Stimulated activated naive CD8-positive, alpha-beta T cell treated with anti-CD3 and anti-CD28 coated beads, Interleukin-15, Interleukin-2, amounts not matched to agents 100 ng/mL and 50 ng/mL, for 24 hours (primary cell): Measurements from ENCODE around the gene SPDYE11.
"Not testable (repeated sequence)": the region's sequence is repeated elsewhere in the genome, so short reads cannot be mapped to it uniquely, and the experiment has no call there.

Experiments used
- H3K27ac Mint-ChIP-seq: one replicate; pipeline ENCODE4 v1.8.0; 2021; ENCODE audit warnings: mild to moderate bottlenecking, mixed read lengths
- H3K27me3 Mint-ChIP-seq: one replicate; pipeline ENCODE4 v1.8.0; 2021; ENCODE audit warnings: mixed read lengths
- H3K36me3 Mint-ChIP-seq: one replicate; pipeline ENCODE4 v1.8.0; 2021; ENCODE audit warnings: low read depth, mixed read lengths
- H3K4me1 Mint-ChIP-seq: one replicate; pipeline ENCODE4 v1.8.0; 2021; ENCODE audit warnings: low read depth, mixed read lengths
- H3K4me3 Mint-ChIP-seq: one replicate; pipeline ENCODE4 v1.8.0; 2021; ENCODE audit warnings: mild to moderate bottlenecking, mixed read lengths
- H3K9me3 Mint-ChIP-seq: one replicate; pipeline ENCODE4 v1.8.0; 2021; ENCODE audit warnings: mixed read lengths

The SPDYE11 gene, protein sequence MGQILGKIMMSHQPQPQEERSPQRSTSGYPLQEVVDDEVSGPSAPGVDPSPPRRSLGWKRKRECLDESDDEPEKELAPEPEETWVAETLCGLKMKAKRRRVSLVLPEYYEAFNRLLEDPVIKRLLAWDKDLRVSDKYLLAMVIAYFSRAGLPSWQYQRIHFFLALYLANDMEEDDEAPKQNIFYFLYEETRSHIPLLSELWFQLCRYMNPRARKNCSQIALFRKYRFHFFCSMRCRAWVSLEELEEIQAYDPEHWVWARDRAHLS

DNA sequence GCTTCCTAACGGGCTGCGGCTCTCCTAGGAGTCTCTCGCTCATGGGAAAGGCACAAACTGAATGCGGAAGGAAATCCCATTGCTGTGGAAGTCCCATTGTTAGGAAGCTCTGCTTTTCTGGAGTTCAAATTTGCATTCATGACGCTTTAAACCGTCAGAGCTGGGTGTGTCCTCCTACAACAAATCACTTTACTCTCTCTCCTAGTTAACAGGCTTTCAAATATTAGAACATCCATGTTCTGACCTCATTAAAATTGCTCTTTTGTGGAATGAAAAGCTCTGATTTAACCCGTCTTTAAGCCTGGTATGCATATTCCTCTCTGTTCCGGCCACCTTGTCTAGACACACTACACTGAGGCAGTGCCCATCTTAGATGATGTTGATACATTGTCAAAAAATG is at the start of gene SPDYE11:
Gene SPDYE11 (minus strand): TSS at position 101 of the 400 bp plus-strand sequence. CDS start 1,800 bp downstream, outside the sequence.
- H3K27ac Mint-ChIP-seq, H3K9me3 Mint-ChIP-seq, H3K36me3 Mint-ChIP-seq, H3K27me3 Mint-ChIP-seq, H3K4me3 Mint-ChIP-seq, H3K4me1 Mint-ChIP-seq: not testable (repeated sequence)

DNA sequence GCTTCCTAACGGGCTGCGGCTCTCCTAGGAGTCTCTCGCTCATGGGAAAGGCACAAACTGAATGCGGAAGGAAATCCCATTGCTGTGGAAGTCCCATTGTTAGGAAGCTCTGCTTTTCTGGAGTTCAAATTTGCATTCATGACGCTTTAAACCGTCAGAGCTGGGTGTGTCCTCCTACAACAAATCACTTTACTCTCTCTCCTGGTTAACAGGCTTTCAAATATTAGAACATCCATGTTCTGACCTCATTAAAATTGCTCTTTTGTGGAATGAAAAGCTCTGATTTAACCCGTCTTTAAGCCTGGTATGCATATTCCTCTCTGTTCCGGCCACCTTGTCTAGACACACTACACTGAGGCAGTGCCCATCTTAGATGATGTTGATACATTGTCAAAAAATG is 28.2 kb upstream of the SPDYE11 start, which contains the start of gene SPDYE9:
Gene SPDYE9 (minus strand): TSS at position 101 of the 400 bp plus-strand sequence. CDS start 1,800 bp downstream, outside the sequence.
- not testable (repeated sequence) for H3K4me3 Mint-ChIP-seq, H3K4me1 Mint-ChIP-seq, H3K36me3 Mint-ChIP-seq, H3K27me3 Mint-ChIP-seq, H3K27ac Mint-ChIP-seq, H3K9me3 Mint-ChIP-seq

DNA sequence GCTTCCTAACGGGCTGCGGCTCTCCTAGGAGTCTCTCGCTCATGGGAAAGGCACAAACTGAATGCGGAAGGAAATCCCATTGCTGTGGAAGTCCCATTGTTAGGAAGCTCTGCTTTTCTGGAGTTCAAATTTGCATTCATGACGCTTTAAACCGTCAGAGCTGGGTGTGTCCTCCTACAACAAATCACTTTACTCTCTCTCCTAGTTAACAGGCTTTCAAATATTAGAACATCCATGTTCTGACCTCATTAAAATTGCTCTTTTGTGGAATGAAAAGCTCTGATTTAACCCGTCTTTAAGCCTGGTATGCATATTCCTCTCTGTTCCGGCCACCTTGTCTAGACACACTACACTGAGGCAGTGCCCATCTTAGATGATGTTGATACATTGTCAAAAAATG is 28.0 kb downstream of the SPDYE11 start, which contains the start of gene SPDYE8:
Gene SPDYE8 (minus strand): TSS at position 101 of the 400 bp plus-strand sequence. CDS start 1,800 bp downstream, outside the sequence.
- not testable (repeated sequence) for H3K4me3 Mint-ChIP-seq, H3K36me3 Mint-ChIP-seq, H3K4me1 Mint-ChIP-seq, H3K9me3 Mint-ChIP-seq, H3K27me3 Mint-ChIP-seq, H3K27ac Mint-ChIP-seq

DNA sequence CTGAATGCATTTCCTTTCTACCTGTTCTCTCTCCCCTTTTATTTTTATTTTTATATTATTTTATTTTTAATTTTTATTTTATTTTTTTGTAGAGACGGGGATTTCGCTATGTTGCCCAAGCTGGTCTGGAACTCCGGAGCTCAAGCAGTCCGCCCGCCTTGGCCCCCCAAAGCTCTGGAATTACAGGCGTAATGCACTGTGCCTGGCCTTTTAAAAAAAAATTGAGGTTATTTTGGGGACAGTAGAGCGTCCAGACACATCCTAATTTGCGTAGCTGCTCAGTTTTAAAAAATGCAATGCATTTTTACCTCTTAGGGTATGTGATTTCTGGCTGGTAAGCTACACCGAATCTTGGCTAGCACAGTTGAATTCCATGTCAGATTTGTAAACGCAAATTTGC is 51.2 kb downstream of the SPDYE11 start:
- H3K27ac Mint-ChIP-seq, H3K36me3 Mint-ChIP-seq, H3K9me3 Mint-ChIP-seq, H3K27me3 Mint-ChIP-seq: not testable (repeated sequence)
- Mint-ChIP-seq H3K4me3 (peak overlapping the region; percentile 67), H3K4me1 (peaks cover 13% of the 10 kb centered on the region)

DNA sequence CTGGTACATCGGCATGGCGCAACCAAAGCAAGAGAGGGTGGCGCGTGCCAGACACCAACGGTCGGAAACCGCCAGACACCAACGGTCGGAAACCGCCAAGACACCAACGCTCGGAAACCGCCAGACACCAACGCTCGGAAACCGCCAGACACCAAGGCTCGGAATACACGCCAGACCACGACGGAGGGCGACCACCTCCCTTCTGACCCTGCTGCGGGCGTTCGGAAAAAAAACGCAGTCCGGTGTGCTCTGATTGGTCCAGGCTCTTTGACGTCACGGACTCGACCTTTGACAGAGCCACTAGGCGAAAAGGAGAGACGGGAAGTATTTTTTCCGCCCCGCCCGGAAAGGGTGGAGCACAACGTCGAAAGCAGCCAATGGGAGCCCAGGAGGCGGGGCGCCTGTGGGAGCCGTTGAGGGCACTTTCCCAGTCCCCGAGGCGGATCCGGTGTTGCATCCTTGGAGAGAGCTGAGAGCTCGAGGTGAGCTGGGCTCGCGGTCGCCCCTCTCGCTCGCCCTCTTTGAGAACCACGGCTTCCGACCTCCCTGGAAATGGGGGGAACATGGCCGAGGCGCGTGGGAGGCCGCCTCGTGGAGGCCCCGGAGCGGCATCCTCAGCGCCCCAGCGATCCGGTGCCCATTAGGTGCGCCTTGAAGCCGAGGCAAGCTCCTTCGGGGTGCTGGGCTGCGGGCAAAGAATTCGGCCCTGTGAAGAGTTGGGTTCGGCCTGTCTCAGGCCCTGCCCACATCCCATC is 51.8 kb downstream of the SPDYE11 start:
- not testable (repeated sequence) for H3K27me3 Mint-ChIP-seq
- H3K4me1 Mint-ChIP-seq, result peaks cover 13% of the 10 kb centered on the region

DNA sequence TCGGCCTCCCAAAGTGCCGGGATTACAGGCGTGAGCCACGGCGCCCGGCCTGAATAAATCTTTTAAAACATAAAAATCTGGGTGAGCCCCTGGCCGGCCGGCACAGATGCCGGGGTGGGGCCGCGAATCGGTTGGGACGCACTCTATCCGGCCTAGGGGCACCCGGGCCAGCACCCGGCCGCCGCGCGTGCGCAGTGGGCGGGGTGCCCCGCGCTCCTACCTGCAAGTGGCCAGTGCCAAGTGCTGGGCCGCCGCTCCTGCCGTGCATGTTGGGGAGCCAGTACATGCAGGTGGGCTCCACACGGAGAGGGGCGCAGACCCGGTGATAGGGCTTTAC is 52.4 kb downstream of the SPDYE11 start:
- H3K9me3 Mint-ChIP-seq, H3K27me3 Mint-ChIP-seq, H3K36me3 Mint-ChIP-seq: not testable (repeated sequence)
- H3K4me3 Mint-ChIP-seq, result peak overlapping the region; percentile 93
- H3K27ac Mint-ChIP-seq, result peak overlapping the region; percentile 99
- peaks cover 13% of the 10 kb centered on the region for H3K4me1 Mint-ChIP-seq

More for the DNA sequence above, 51.8 kb downstream of the SPDYE11 start:
- H3K36me3 Mint-ChIP-seq, H3K9me3 Mint-ChIP-seq: not testable (repeated sequence)
- Mint-ChIP-seq H3K4me3 (peak overlapping the region; percentile 93), H3K27ac (peak overlapping the region; percentile 99)

DNA sequence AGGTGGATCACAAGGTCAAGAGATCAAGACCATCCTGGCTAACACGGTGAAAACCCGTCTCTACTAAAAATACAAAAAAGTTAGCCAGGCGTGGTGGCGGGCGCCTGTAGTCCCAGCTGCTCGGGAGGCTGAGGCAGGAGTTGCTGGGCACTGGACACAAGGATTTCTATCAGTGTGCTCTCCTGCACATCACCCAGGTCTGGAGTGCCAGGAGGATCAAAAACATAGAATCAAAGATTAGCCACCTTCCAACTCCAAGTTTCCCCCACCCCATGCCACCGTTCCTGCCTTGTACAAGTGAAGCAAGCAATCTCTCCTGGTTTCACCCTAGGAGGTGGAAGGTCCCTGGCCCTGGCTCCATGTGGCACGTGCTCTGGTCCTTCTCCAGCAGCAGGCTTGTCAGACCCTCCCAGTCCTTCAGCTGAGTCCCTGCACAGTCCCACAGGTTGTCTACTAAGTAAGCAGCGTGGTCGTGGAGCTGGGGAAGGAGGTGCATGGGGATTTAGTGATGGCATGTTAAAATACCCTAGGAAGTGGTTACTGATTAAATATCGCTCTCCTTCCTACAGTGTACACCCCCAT is 59.7 kb downstream of the SPDYE11 start:
- H3K9me3 Mint-ChIP-seq, H3K4me3 Mint-ChIP-seq, H3K36me3 Mint-ChIP-seq, H3K27me3 Mint-ChIP-seq, H3K27ac Mint-ChIP-seq, H3K4me1 Mint-ChIP-seq: not testable (repeated sequence)
